Dedifferentiated amniotic fluid mesenchymal stem cell (primary cell): Measurements from ENCODE around the gene SLC36A1.
"Not testable (repeated sequence)": the region's sequence is repeated elsewhere in the genome, so short reads cannot be mapped to it uniquely, and the experiment has no call there.

ENCODE experiments used
- DNase-seq: peaks from one replicate; pipeline ENCODE4 v3.0.0-alpha.2; 2016; ENCODE audit errors: extremely low spot score

Gene SLC36A1

DNA sequence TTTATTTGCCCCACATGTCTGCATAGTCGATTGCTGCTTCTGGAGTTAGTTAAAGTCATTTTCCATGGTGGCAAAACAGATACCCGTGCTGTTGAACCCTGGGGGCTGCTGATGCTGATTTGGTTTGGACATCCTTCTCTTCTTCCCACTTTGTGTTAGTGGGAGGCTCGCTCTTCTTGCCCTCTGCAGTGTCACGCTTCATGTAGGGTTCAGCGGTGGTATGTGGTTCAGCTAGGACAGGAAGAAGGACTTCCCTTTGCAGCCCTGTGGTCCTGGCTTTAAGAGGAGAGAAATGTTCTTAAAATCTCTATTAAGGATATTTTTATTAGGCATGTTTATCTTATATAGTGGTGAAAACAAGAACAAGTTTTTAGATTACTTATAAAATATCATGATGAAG, 36.2 kb downstream of the SLC36A1 start:
- no peak for DNase-seq

DNA sequence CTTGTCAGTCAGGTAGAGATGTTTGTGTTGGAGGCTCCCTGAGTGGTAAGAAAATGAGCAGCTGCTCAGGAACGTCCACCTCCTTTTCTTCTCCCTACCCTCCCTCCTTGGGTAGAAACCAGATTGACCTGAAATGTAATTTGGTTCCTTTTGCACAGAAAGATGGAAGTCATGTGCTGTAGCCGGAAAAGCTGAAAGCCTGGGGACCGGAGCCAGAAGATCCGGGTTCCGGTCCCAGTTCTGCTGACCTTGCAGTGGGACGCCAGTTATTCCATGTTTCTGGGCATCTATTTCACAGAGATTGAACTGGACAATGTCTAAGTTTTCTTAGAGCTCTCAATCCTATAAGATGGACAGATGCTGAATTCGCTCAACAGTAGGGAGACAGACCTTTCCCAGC, 40.1 kb downstream of the SLC36A1 start:
- DNase-seq = no peak

DNA sequence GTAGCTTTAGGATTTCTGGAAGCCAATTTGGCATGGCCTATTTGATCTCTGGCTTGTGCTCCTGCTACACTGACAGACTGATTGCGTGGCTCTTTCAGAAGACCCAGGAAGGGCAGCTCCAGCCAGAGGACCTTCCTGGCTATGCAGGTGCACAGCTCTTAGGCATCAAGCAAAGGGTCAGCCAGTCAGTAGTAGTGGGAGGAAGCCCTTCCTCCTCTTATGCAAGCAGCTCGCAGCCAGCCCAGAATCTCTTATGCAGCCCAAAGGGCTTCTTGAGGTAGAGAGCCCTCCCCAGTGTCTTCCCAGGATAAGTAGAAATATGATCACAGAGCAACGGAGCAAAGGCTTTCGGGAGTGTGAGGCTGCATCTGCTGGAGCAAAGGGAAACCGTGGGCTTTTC, 43.2 kb downstream of the SLC36A1 start:
- no peak for DNase-seq

DNA sequence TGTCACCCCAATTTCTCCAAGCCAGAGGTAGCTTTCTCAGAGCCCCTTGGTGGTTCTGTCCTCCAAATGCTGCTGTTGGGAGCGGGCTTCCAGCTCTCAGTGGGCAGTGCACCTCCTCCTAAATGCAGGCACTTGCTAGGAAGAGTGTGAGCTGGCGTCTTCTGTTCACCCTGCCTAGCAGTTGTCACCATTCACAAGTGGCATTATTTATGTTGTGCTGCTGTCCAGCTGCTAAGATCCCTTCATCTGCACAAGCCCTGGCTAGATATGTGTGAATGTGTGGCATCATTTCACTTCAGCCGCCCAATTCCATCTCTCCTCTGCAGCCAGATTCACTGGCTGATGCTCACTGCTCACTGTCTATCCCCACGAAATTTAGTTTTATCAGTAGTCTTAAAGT, 43.7 kb downstream of the SLC36A1 start:
- DNase-seq = no peak

DNA sequence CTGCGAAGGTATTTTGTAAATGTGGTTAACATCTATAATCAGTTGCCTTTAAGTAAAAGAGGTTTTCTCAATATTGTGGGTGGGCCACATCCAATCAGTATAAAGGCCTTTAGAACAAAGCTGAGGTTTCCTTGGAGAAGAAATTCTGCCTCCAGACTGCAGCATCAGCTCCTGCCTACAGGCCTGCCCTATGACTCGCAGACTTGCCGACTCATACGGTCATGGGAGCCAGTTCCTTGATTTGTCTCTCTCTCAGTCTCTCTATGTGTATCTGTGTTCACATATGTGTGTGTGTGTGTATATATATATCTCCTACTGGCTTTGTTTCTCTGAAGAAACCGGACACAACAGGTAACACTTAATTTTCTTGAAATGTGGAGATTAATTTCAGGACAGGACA, 45.3 kb downstream of the SLC36A1 start:
- peak; percentile 31 for DNase-seq

DNA sequence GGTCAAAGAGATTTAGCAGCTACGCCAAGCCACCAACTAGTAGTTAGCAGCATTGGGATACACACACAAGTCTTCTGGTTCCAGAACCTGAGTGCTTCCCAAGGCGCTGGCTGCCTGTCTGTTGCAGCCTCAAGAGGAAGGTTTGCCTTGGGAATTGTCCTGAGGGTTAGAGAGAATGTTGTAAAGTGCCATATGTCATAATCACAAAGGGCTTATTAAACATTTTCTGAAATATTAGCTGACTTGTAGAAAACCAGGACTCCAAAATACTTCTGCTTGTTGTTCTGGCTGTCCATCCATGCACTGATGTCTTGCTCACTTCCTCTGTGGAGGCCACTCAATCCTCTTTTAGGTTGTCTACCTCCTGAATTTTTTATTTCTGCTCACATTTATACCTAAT, 46.3 kb downstream of the SLC36A1 start:
- DNase-seq = no peak

DNA sequence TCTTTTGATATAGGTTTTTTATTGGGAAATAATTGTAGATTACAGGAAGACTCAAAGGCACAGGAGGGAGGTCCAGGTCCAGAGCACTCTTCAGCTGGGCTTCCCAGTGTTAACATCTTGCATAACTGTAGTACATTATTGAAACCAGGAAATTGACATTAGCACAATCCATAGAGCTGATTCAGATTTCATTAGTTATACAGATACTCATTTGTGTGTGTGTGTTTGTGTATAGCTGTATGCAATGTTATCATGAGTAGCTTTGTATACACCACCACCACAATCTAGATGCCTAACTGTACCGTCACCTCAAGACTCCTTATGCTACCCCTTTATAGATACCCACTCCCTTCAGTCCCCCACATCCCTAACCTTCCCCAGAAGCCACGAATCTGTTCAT, 47.9 kb downstream of the SLC36A1 start:
- no peak for DNase-seq

DNA sequence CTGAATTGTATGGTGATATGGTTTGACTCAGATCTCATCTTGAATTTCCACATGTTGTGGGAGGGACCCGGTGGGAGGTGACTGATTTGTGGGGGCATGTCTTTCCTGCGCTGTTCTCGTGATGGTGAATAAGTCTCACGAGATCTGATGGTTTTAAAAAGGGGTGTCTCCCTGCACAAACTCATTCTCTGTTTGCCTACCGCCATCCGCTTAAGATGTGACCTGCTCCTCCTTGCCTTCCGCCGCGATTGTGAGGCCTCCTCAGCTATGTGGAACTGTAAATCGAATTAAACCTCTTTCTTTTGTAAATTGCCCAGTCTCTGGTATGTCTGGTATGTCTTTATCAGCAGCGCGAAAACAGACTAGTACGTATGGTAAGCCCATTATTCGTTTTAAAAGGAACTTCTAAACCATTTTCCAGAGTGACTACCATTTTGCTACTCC, 48.7 kb downstream of the SLC36A1 start:
- DNase-seq = no peak

DNA sequence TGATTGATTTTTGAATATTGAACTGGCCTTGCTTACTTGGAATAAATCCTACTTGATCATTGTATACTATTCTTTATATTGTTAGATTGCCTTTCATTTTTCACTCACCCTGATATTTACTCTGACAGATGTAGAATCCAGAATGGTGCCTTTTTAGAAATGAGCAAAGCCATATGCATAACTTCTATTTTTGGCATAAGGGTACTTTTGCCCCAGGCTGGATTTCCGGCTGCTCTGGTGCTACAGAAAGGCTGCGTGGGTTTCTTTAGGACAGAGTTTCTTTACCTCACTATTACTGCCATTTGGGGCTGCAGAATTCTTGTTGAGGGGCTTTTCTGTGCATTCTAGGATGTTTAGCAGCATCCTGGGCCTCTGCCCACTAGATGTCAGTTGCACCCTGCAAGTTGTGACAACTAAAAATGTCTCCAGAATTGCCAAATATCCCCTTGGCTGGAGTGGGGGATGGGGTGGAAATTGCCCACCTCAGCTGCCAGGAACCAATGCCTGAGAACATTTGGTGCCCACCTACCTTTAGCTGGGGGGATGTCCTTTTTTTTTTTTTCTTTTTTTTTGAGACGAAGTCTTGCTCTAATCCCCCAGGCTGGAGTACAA, 50.1 kb downstream of the SLC36A1 start:
- no peak for DNase-seq

DNA sequence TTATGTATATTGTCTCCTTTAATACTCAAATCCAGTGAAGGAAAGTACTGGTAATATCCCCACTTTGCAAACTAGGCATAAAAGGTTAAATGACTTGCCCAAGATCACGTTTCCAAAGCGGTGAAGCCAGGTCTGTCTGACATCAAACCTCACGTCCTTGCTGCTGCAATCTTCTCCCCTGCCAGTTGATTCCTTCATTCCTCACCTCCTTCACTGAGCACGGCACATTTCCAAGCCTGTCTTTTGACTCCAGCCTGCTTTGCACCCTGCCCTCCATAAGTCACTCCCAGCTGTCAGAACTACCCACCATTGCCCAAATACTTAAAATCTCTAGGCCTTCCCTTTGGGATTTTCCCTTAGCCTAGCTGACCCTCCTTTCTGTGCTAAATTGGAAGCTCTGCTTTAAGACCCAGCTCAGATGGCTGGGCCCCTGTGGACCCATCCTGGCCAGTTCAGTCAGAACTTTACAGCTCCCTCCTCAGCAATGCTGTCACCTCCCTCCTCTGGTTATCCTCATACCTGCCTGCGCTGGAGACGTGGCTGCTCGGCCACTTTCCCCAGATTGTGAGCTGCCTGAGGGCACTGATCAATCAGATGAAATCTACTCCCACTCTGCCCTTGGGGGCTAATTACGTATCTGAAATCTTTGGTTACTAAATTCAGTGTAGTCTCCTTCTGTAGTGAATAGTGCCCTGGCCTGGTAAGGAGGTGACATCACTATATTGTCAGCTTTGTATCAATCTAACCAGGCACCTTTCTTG, 51.2 kb downstream of the SLC36A1 start:
- DNase-seq = no peak

DNA sequence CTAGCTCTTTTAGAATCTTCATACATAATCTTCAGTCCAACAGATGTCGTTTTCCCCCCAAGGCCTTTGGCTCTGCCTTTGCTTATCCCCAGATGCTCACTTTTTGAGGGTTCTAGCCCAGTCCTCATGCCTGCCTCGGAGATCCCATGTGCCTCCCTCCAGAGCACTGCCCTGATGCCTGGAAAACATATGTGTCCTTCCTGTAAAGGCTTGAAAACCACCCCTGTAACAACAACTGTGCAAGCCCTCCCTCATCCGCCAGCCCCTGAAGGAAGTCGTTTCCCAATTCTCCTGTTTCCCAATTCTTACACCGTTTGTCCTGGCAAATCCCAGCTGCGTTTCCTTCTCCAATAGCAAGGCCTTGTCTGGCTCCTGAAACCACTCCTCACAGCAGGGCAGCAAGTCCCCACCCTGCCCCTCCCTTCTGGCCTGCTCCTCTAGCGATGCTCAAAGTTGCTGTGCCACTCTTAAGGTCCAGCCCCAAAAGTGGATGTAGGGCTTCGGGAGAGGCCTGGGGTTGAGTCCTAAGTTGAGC, 52.2 kb downstream of the SLC36A1 start:
- no peak for DNase-seq

DNA sequence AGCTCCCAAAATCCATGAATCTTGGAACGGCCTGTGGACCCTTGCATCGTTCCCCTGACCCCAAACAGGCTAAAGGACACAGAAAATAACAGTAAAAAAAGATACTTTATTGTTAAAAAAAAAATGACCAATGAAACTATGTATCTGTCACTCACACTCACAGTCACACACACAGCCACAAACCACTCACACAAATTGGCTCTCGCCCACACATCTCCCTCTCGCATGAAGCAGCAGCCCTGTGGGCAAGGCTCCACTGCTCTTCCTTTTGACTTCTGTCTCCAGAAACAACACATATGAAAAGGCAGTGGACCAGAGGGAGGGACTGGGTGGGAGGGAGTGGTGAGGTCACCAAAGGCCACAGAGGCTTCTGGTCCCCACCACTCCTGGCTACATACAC, 56.6 kb downstream of the SLC36A1 start:
- no peak for DNase-seq

DNA sequence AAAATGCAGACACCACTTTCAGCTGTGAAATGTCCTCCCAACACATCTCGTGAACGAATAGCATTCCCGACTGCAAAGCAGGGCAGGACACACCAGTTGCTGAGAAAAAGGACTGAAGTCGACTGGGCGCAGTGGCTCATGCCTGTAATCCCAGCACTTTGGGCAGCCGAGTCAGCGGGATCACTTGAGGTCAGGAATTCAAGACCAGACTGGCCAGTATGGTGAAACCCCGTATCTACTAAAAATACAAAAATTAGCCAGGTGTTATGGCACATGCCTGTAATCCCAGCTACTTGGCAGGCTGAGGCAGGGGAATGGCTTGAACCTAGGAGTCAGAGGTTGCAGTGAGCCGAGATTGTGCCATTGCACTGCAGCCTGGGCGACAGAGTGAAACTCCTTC, 60.9 kb downstream of the SLC36A1 start:
- not testable (repeated sequence) for DNase-seq

DNA sequence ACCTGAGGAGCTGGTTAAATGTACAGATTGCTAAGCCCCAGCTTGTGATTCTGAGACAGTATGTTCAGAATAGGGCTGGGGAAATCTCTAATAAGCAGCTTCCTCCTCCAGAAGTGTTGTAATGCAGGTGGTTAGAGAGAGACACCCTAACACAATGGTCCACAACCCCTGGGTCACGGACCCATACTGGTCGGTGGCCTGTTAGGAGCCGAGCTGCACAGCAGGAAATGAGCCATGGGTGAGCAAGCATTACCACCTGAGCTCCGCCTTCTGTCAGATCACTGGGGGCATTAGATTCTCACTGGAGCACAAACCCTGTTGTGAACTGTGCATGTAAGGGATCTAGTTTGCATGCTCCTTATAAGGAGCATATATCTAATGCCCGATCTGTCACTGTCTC, 61.8 kb downstream of the SLC36A1 start:
- DNase-seq = no peak

DNA sequence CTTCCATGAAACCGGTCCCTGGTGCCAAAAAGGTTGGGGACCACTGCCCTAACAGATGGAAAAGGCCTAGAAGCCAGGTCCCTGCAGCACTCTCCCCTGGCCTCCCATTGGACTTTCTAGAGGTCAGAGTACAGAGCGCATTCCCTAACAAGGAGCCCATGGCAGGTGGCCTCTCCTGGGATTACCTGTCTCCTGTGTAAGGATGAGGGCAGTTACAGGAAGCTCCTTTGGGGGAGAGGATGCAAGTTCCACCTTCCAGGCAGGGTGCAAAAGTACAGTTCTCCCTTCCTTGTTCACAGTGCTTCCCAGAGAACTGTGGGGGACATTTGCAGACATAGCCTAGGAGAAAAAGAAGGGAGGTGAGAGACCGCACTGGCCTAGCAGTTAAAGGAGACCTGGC, 62.4 kb downstream of the SLC36A1 start:
- DNase-seq = no peak

DNA sequence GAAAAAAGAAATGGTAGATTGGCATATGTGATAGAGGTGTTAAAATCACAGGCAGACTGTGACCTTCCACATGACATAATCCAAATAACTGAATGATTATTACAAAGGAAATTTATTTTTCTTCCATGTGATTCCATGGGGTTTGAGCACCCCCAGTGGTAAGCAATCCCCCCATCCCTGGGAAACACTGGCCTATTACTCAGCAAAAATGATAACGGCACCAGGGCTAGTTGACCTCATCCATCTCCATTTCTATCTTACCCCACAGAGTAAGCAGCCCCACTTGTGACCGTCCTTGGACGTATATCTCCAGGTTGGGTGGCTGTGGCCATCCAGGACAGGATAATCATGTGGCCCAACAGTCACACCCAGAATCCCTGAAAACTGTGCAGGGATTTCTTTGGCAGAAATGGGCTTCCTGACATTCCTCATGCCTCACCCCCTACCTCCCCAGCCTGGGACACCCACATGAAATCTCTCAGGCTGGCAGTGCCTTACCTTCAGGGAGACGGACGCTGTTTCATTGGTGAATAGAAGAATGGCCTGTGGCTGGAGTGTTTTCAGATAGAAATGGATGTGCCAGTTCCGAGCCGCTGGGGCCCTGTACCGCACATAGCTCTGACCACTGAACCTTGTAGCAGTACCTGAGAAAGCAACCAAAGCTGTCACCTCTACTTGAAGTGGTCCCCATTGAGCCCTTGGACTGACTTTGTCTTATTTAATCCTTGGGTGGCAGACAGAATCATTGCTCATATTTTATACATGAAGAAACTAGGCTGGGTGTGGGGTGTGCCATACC, 69.9 kb downstream of the SLC36A1 start:
- DNase-seq = no peak

DNA sequence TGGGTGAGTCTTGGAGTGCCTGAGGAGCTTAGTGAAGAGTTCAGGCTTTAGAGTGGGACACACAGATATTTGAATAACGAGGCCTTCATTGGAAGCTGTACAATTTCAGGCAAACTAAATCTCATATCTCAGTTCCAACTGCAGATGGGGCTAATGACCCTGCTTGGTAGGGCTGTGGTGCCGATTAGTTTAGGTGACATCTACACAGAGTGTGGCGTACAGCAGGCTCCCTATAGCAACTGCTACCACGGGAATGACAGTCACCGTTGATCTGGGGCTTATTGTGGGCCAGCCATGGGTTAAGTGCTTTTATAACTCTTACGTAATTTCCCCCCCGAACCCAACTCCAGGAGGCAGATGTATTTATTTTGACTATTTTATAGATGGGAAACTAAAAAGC, 72.9 kb downstream of the SLC36A1 start:
- no peak for DNase-seq

DNA sequence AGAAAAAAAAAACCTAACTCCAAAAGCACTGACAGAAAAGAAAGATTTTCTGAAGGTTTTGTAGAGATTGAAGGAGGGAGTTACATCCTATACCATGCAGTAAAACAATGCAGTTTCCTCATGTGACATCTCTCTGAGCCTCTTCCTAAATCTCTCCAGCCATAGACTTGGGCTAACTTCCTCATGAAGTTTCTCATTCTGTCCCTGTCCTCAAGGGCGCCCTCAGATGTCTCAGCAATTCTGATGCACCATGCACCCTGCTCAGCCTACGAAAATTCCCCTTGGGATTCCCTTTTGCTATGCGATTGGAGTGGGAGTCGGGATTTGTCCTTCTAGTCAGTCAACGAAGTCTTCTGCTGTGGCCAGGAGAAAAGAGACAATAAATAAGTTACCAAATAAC, 74.8 kb downstream of the SLC36A1 start:
- no peak for DNase-seq

DNA sequence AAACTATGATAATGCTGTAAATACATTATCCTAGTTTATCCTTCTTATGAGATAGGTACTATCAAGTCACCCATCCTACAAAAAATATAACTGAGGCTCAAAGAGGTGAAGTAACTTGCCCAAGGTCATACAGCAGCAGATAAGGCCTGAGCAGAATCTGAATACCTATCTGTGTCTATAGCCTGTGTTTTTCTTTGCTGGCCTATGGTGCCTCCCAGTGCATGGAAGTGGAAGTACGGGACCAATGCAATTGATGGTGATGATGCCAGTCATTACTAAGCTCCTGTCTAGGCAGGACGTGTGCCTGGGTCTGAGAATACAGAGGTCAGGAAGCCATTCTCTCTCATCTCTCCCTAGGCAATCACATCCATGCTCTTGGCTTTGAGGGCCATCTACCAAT, 75.9 kb downstream of the SLC36A1 start:
- no peak for DNase-seq

DNA sequence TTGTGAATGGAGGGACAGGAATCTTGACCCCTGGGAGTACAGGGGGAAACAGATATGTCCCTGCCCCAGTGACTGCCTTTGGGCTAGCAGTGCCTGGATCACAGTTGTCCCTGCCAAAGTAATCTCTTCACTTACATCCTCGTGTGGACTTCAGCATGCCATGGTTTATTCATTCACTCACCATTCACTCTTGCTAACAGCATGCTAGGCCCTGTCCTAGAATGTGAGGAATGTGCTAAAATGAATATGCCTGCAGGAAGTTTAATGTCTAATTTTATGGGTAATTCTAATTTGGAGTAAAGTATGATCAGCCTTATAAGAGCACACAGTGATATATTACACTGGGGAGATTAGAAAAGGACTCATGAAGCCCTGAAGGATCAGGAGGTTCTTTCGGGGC, 80.8 kb downstream of the SLC36A1 start:
- no peak for DNase-seq

DNA sequence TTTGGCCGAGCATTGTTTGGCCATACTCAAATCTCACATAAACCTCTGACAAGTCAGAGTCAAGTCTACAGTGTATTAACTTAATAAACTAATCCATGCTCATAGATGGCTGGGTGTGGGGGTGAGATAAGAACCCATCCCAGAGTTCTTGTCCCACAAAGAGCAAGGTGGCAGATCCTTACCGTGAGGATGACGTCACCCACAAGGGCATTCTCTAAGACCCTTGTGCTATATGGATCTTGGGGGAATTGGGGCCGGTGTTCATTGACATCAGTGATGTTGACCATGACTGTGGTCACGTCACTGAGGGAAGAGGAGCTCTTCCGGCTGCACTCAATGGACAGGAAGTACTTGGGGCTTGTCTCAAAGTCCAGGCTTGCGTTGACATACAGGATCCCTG, 81.6 kb downstream of the SLC36A1 start:
- no peak for DNase-seq

DNA sequence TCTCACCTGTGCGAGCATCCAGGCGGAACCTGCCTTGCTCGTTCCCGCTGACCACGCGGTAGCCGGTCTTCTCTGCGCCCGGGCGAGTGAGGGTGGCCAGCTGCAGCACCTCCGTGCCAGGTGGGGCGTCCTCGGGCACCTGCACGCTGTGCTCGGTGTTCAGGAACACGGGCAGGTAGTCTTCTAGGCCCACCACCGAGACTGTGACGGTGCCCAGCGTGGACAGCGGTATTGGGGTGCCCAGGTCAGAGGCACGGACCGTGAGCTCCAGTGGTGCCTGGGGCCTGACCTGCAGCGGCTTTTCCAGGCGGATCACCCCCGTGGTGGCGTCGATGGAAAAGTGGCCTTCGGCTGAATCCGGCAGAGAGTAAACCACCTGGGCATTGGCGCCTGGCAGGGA, 84.2 kb downstream of the SLC36A1 start:
- DNase-seq = no peak

DNA sequence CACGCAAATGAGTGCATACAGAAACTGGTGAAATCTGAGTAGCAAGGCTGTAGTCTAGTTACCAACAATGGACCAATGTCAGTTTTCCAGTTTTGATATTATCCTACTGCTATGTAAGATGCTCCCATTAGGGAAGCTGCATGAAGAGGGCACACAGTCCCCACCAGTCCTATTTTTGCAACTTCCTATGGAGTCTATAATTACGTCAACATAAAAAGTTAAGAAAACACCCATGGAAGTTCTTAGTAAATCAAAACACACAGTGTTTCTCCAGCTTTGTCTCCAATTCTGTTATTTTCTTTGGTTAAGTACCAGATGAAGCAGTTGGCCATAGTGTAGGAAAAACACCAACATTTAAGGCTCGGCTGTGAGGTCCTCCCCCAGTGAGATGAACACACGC, 85.0 kb downstream of the SLC36A1 start:
- DNase-seq = no peak
